Activated CD4-positive, alpha-beta T cell treated with anti-CD3 and anti-CD28 coated beads, Interleukin-10, Interleukin-2, amounts not matched to agents 100 ng/mL and 50 ng/mL, durations not matched to agents 16 hours and 8 hours (primary cell): ENCODE results near the gene COL13A1.

Experiments used
- DNase-seq: peaks from one replicate; pipeline ENCODE4 v3.0.0-alpha.2; 2020

The COL13A1 gene

DNA sequence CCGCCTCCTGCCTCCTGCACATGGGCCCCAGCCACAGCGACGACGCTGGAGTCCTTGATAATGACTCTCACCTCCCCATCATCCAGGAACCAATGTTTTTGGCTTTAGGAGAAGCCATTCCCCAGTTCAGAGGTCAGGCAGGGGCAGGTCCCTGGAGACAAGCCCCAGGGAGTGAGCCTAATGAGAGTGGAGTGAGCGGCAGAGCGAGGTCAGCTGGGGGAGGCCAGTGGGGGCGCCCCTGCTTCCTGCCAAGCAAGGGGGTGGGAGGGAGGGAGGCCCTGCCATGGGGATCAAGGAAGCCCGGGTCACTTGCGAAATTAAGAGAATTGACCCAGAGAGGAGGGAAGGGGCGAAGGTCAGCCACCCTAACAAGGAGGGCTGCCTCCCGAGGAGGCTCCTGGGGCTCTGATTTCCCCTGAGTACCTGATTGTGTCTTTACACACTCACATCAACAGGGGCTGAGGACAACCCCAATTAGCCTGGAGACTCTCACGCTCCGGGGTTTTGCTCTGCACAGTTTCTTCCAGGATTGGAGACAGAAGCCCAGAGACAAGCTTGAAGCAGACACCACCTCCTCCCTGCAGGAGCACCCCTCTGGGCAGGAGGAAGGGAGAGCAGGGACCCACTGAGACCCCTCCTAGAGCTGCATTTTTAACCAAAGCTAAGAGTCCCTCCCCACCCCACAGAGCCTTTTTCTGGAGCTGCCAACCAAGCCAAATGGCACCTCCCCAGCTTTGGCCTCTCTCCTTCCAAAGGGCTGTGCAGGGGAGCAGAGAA, 112.1 kb downstream of the COL13A1 start:
- DNase-seq = no peak

DNA sequence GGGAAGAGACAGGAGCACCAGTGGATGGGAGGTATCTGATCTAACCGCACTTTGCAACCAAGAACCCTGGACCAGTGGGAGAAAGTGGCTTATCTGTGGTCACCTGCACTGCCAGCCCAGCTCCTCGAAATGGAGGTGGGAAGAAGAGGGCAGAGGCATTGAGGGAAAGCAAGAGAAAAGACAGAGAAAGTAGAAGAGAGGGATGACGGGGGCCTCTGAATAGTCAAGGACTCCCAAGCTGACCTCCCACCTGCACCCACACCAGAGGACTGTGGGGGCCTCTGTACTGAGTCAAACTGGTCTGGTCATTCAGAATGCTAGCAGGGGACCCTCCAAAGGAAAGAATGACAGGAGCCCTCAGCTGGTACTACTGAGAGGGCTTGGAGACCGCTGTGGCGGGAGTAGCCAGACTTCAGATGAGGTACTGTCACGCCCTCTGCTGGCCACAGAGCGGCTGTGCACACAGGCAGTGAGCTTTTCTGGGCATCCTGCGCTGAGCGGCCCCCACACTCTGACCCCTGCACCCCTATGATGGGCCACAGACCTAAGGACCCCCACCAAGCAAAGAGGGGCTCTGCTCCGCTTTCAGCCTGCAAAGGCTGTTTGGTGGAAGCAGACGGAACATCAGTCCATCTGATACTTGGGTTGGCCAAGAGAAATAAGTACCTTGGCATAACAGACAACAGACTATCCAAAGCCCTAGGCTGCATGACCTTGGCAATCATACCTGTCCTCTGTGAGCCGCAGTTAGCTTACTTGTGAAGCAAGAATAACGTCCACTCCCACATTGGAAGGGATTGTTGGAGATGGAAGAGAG, 112.9 kb downstream of the COL13A1 start:
- DNase-seq = peak; percentile 60

DNA sequence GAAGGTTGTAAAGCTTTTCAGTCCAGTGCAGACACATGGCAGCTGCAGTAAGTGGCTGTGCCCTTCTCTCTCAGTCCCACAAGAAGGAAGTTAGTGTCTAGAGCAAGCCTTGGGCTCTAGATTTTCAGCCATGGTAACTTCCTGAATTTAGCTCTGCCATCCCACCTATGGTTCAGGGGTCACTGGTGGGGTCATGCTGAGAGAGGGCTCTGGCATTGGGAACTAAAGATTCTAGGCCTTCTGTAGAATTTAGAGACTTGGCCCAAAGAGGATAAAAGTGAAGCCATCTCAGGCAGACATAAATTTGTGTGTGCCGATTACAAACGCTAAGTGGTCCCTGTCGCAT, 113.5 kb downstream of the COL13A1 start:
- no peak for DNase-seq

DNA sequence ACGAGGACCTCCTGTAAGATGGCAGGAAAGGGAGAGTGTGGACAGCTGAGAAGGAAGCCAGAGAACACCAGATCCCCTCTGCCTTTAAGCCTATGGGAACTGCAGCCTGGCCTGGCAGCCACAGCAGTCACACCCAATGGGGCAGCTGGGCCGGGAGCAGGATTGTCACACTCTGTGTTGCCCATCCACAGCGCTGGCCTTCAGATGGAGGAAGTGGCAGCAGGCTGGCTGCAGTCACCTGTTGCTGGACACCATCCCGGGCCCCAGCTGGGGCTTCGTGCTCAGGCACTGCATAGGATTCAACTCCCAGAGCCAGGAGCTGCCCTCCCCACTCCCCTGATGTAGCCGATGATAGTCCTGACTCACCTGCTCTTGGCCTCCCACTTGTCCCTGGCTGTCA, 114.4 kb downstream of the COL13A1 start:
- DNase-seq = no peak

DNA sequence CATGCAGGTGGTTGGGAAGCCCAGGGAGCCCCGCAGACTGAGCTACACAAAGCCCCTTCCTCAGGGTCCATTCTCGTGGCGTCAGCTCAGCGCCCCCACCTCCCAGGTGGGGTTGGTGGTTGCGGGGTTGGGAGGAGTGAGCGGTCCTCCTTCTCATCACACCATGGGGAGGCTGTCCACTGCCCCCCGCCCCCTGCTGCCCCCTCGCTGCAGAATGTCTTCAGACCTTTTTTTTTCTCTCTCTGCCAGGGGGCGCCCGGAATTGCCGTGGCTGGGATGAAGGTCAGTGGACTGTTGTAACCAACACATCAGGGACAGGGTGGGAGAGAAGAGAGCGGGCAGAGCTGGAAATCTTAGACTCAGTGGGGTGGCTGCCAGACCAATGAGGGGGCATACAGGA, 116.3 kb downstream of the COL13A1 start:
- no peak for DNase-seq

DNA sequence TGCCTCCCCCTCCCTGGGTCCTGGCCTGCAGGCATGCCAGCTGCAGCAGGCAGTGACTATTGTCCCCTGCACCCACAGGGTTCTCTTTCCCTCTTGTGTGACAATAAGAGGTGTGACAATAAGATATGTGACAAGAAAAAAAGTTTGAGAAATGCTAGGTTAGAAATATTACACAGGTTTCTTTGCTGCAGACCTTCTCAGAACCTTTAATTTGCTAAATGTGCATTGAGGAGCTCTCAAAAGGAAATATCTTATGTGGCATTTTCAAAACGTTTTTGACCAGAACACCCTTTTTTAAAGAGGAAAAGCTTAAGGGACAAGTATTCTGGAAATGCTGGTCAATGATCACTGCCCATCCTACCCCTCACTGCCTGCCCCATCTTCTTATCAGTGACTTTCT, 117.5 kb downstream of the COL13A1 start:
- DNase-seq = no peak

DNA sequence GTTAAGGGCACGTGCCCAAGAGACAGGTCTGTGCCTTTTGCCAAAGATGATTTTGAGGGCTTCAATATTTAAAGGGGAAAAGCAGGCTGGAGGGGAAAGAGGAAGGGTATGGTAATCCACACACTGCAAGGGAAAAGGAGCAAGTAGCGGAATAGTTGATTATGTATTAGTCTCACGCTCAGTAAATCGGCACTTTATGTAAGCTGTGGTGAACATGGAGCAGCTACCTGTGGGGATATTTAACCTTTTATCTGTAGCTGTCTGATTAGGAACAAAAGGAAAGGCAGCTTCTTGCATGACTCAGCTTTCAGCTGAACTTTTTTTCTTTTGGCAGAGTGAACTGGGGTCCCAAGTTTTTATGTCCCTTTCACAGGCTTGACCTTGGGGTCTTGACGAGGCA, 123.4 kb downstream of the COL13A1 start:
- DNase-seq = no peak

DNA sequence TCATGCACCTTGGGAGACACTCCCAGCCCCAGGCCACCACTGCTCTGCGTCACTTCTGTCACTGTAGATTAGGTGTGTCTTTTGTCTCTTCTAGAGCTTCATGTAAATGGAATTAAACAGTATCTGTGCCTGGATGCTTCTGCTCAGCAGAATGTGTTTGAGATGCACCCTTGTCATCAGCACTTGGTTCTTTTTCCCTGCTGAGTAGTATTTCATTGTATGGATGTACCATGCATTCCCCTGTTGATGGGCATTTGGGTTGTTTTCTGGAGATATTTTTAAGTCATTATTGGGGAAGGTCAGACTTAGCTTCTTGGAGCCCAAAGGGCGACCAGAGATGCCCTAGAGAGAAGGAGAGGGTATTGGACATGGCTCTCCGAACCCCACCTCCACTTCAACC, 126.6 kb downstream of the COL13A1 start:
- no peak for DNase-seq

DNA sequence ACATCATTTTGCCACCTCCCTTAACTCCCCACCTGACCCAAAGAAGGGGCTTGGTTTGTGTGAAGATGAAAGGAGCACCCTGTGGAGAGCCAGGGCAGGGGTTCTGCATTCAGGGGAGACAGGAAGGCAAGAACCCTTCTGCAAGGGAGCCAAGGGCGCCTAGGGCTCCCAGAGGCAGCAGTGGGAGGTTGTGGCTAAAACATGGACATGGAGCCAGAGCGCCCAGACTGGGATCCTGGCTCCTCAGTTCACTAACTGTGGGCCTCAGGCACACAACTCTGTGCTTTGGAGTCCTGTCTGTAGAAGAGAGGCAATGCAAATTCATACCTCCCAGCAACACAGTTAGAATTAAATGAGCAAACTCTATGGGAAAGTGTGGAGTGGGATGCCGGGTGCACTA, 127.9 kb downstream of the COL13A1 start:
- DNase-seq = no peak

DNA sequence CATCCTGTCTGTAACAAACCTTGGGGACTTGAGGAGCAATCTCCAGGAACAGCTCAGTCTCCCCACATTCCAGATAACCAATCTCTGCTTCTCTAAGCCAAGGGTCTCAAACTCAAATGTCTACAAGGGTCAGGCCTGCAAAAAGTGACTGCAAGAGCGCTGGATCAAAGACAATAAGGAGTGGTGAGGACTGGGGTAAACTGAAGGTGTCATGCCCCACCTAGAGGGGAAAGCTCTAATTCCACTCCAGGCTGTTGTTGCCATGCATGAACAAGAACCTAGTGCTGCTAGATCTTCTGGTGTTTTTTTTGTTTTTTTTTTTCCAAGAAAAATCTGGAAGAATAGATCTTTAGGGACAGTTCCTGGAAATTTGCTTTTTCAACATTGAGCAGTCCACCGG, 133.1 kb downstream of the COL13A1 start:
- DNase-seq = no peak

DNA sequence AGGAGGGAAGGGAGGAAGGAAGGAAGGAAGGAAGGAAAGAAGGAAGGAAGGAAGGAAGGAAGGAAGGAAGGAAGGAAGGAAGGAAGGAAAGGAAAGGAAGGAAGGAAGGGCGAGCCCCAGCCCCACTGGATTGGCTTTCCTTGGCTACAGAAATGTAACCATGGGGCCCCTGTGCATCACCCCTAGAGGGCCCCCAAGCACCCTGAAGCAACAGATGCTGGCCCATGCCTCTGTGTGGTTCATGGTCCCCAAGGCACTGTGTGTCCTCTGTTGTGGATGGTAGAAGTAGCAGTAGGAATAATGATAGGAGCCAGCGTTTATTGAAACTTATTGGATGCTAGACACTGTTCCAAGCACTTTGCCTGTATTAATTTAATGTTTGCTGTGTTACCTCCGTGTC, 134.4 kb downstream of the COL13A1 start:
- DNase-seq = peak; percentile 13

DNA sequence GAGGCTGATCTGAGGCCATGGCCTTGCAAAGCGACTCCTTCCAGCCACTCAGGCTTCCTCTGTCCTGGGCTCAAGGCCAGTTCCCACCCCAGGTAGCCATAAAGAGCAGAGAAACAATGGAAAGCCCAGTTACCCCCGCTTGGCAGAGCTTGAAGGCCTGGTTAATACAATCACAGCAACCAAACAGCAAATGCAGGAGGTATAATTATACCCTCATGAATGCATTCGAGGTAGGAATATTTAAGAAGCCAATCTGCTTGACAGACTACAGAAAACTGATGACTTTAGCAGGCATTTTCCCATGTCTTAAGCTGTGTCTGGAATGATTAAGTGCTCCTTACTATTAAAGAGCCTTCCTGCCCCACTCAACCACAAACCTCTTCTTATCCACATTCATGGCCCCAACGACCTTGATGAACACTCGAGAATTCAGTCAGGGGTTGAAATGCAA, 136.9 kb downstream of the COL13A1 start:
- DNase-seq = no peak

DNA sequence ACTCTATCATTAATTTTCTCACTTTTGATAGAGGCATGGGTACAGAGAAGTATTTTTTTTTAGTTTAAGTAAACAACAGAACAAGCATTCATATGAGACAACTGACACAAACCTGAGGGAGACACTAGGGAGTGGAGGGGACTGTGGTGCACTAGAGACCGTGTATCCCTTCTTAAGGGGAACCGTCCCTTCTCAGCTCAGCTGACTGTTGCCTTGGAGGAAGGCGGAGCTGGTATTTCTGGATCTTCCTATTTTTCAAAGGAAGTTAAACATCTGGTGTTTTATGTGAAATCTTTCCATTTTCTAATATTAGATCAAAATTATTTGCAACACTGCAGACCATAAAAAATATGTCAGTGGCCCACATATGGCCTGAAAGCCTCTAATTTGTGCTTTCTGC, 137.4 kb downstream of the COL13A1 start:
- no peak for DNase-seq

DNA sequence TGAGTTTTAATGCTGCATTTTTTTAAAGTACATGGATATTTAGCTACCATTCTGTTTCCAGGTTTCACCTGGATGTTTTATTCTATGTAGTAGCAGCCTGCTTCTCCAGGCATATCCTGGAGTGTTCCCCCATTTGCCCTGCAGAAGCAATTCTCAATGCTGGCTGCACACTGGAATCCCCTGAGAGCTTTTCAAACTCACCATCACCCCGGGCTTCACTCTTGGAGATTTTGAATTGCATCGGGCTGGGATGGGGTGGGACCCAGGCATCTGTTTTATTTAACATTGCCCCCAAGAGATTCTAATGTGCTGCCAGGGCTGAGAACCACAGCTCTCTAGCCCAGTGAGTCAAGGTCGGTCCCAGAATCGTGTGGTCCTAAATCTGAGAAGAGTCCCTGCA, 137.8 kb downstream of the COL13A1 start:
- DNase-seq = no peak

DNA sequence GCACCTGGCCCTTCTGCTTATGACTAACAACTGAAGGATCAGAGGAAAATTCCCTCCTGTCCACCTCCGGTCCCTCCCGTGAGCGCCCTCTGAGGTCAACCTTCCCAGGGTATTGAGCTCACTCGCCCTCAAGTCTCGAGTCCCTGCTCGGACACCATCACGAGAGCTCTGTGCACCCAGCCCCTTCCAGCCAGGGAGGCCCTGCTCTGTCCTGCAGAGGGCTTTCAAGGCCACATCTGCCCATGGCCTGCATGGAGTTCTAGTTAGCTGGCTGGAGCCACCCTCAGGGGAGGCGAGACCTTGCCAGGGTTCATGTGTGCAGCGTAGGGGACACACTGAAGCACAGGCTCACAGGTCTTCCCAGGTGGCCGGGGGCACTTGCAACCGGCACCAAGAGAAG, 140.0 kb downstream of the COL13A1 start:
- DNase-seq = no peak

DNA sequence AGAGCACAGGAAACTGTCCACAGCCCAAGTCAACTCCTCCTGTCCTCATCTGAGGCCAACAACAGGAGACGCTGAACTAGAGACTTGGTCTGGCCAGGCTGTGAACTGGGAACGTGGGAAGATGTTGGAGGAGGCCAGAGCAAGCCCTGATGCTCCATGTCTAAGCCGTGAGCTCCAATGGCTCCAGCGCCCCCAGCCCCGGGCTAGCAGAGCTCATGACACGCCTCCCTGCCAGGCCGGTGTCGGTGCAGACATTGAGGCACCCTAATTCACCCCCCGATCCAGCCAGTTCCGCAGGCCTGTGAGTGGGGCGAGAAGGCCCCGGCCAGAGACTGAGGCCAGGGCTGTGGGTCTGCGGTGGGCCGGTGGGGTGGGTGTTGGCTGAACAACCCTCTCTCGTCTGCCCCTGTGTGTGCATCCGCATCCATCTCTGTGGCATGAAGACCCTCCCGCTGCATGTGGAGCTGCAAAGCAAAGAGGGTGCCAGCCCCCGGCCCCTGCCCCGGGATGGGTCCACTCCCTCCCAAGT, 141.7 kb downstream of the COL13A1 start:
- no peak for DNase-seq

DNA sequence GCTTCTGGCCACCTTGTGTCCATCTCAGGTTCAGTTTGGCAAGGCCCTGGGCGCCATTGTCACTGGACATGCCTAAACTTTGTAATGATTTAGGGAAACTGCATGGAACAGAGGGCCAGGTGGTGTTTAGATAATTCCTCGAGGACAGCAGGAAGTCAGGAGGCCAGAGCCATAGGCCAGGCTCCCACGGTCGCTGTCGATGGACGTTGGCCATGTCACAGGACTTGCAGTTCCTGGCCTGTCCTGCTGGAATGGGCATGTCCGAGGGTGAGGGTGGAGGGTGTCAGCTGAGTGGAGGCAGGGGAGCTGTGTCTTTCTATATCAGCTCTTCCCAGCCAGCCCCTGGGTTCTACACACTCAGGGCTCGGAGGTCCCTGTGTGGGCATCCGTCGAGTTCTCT, 143.1 kb downstream of the COL13A1 start:
- DNase-seq = no peak

DNA sequence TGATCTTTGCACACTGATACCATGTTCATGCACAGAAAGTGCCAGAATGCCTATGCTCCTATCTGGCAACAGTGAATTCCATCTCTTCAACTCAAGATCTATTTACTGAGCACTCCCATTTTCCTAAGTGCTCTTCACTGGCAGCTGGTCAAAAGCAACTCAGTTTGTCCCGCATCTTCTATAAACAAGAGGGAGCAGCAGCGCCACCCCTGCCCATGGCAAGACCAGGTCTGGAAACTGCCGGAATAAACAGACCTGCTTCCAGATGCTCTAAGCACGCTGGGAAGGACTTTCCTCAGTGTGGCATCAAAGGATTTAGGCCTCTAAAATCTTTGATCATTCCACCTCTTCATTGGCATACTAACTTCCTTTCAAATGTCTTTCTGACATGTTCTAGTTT, 146.6 kb downstream of the COL13A1 start:
- DNase-seq = no peak

DNA sequence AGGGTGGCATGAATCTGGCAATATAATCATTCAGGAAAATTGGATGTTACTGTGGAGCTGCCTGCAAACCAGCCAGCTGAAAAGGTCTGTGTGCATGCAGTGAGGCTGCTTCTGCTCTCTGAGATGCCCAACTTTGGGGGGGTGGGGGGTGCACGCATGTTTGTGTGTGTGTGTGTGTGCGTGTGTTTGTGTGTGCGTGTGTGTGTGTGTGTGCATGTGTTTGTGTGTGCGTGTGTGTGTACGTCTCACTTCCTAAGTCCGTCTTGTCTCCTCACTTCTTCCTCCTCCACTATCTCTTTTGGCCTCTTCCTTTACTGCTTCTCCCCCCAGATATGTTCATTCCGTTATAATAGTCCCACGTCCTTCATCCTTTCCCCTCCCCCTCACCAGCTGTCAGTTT, 148.1 kb downstream of the COL13A1 start:
- DNase-seq = no peak

DNA sequence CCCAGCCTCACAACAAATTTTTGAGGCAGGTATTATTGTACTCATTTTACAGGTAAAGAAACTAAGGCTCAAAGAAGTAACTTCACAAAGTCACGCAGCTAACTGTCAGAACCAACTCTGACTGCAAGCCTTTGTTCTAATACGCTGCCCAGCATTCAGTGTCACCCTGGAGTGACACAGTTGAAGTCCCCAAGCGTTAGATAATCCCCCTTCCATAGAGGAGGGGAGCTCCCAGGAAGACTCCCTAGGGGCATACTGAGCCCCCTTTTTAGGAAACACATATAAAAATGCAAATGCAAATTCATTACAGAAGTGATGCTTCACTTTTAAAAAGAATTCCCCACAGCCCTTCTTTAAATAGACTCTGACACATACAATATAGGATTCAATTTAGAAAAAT, 150.0 kb downstream of the COL13A1 start:
- no peak for DNase-seq

DNA sequence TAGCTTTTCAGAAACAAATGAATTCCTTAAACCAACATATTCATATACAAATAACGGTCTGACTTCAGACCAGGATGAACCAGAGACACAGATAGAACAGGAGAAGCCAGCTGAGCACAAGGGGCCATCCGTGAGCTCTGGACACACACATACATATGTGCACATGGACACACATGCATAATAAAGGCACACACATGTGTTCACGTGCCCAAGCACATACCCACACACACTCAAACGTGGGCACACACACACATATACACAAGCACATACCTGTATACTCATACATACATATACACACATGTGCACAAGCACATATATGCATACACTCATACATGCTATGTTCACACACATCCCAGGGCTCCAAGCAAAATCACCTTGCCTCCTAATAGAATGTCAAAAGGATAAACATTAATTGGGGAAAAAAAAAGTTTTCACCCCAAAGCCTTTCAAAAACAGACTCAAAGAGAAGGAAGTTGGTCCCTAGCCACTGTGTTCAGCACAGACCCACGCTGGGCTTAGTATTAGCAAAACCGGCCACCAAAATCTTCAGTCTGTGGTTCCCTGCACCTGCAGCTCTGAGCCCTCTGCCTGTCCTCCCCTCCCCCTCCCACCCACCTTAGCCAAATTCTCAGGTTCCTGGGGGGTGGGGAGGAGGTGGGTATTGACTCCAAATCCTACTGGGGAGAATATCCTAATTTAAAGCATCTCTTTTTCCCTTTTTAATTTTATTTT, 150.5 kb downstream of the COL13A1 start:
- DNase-seq = no peak

DNA sequence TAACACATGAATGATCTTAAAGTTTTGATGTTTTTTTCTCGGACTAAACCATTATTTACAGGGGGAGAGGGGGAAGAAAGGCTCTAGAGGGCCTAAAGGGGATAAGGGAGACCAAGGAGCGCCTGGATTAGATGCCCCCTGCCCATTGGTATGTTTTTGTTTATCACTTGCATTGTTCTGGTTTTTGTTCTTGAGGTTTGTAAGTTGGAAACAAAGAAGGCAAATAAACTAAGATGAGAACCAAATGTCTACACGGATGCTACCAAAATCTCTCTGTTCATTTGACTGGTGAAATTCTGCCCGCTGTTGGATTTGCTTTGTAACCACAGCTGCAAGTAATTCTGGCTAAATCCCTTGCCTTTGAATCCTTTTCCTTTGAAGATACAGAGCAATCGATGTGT, 151.1 kb downstream of the COL13A1 start:
- DNase-seq = no peak

DNA sequence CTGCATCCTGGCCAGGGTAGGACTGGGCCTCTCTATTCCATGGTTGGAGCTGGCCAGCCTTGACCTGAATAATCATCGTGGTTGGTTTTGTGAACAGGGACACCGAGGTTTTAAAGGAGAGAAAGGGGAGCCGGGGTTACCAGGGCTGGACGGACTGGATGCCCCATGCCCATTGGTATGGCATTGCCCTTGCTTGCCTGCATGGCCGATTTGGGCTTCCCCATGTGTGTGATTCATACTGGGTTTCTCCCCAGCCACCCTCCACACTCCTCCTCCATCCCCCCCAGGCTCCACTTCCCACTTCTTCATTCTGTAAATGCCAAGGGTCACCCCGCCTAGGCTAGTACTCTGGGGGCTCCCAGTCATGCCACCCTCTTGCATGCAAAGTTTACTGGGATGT, 152.1 kb downstream of the COL13A1 start:
- no peak for DNase-seq
